K562 (cell line): ENCODE results near the gene TAL1. TPM values are rescaled to one million over a fixed set of nuclear protein-coding genes. Genes with fewer than 3 reads are reported as not detected.

Experiments
- CEBPG ChIP-seq, 3 experiments: fragments of 200-800 bp in 1 of 3; sonication (Bioruptor generic) in 1 of 3; sonication (generic) in 1 of 3; formaldehyde crosslinking in 1 of 3; IDR thresholded peaks in 2 of 3; conservative IDR thresholded peaks in 1 of 3; 2 replicates each; pipeline versions ENCODE4 v1.6.1 to v1.8.0; 2016 to 2022; ENCODE audit warnings: missing compliant biosample characterization in 2 of 3, missing genetic modification characterization in 2 of 3, mild to moderate bottlenecking in 1 of 3, missing genetic modification reagents in 1 of 3
- CHD1 ChIP-seq: fragments of 200-600 bp; sonication (generic); IDR thresholded peaks from one replicate; pipeline ENCODE4 v1.6.1; 2012; ENCODE audit warnings: mild to moderate bottlenecking, moderate library complexity, low read length, inconsistent platforms
- EP400 ChIP-seq: fragments of 450-650 bp; IDR thresholded peaks from 2 replicates; pipeline ENCODE4 v1.6.1; 2017; ENCODE audit warnings: antibody characterized with exemption, mild to moderate bottlenecking, moderate library complexity
- HDAC8 ChIP-seq: fragments of 450-650 bp; IDR thresholded peaks from 2 replicates; pipeline ENCODE4 v1.6.1; 2016; ENCODE audit warnings: mild to moderate bottlenecking, missing genetic modification characterization, moderate library complexity, missing compliant biosample characterization
- HNRNPK ChIP-seq: fragments of 200-400 bp; formaldehyde crosslinking; IDR thresholded peaks from one replicate; pipeline ENCODE4 v1.6.1; 2018; ENCODE audit warnings: mild to moderate bottlenecking, low read depth, low read length; ENCODE audit not compliant: poor library complexity, severe bottlenecking
- HNRNPL ChIP-seq: fragments of 200-400 bp; formaldehyde crosslinking; IDR thresholded peaks from 2 replicates; pipeline ENCODE4 v1.6.1; 2017; ENCODE audit warnings: low read depth, mild to moderate bottlenecking, low read length
- HNRNPLL ChIP-seq: fragments of 200-400 bp; formaldehyde crosslinking; IDR thresholded peaks from 2 replicates; pipeline ENCODE4 v1.6.1; 2017; ENCODE audit warnings: low read length, low read depth, mild to moderate bottlenecking; ENCODE audit not compliant: poor library complexity, severe bottlenecking
- KDM5B ChIP-seq: fragments of 200-600 bp; sonication (generic); IDR thresholded peaks from 2 replicates; pipeline ENCODE4 v1.6.1; 2012; ENCODE audit warnings: low read depth, mild to moderate bottlenecking, moderate library complexity, low read length, control low read depth, inconsistent platforms; ENCODE audit not compliant: insufficient replicate concordance
- MEF2D ChIP-seq: conservative IDR thresholded peaks from 2 replicates; pipeline ENCODE4 v1.6.1; 2016; ENCODE audit warnings: low read depth, missing genetic modification characterization, missing compliant biosample characterization
- MYC ChIP-seq, 2 experiments: fragments of 250-450 bp in 1 of 2; sonication (Bioruptor Pico) in 1 of 2; IDR thresholded peaks; 2 replicates each; pipeline versions ENCODE4 v1.5.1 to v1.6.1; 2012 to 2021; ENCODE audit warnings: low read depth in 2 of 2, borderline replicate concordance in 1 of 2, improper control_type of control experiment in 1 of 2, low read length in 1 of 2, mild to moderate bottlenecking in 1 of 2, moderate library complexity in 1 of 2
- NFIX ChIP-seq: fragments of 250-450 bp; sonication (Bioruptor Pico); IDR thresholded peaks from 2 replicates; pipeline ENCODE4 v1.4.0; 2020; ENCODE audit warnings: low read depth, mild to moderate bottlenecking, moderate library complexity
- OTX1 ChIP-seq: fragments of 450-650 bp; formaldehyde crosslinking; IDR thresholded peaks from 2 replicates; pipeline ENCODE4 v1.4.0; 2022; ENCODE audit warnings: mild to moderate bottlenecking
- SMAD2 ChIP-seq: fragments of 150-350 bp; IDR thresholded peaks from 2 replicates; pipeline ENCODE4 v1.6.1; 2014; ENCODE audit warnings: low read depth, mild to moderate bottlenecking, low read length
- ZNF197 ChIP-seq: fragments of 200-800 bp; sonication (Bioruptor generic); IDR thresholded peaks from 2 replicates; pipeline ENCODE4 v1.6.1; 2016; ENCODE audit warnings: low read depth, missing genetic modification characterization, missing compliant biosample characterization
- ZNF316 ChIP-seq: fragments of 450-650 bp; IDR thresholded peaks from 2 replicates; pipeline ENCODE4 v1.6.1; 2016
- ZNF57 ChIP-seq: fragments of 450-650 bp; formaldehyde crosslinking; IDR thresholded peaks from 2 replicates; pipeline ENCODE4 v1.4.0; 2020; ENCODE audit warnings: mild to moderate bottlenecking, moderate library complexity
- polyA plus RNA-seq, 8 experiments: library from polyadenylated mRNA; depleted of rRNA in 4 of 8; stranded (reverse) in 5 of 8; unstranded in 3 of 8; fragments of >200 nt; fragmentation: Nextera tagmentation in 2 of 8; fragmentation: Illumina TruSeq in 1 of 8; extraction: Ambion mirVana in 2 of 8; extraction: Trizol in 1 of 8; gene quantifications; 2 replicates each; pipeline versions ENCODE4 v1.2.1 to v1.2.3, GENCODE V29; 2011 to 2014; ENCODE audit warnings: inconsistent platforms in 1 of 8, missing spikeins in 1 of 8
- total RNA-seq, 7 experiments: library from RNA; depleted of rRNA in 6 of 7; stranded (reverse); fragments of >200 nt in 6 of 7; fragmentation: Illumina TruSeq in 2 of 7; extraction: Trizol in 2 of 7; gene quantifications; 2 replicates each; pipeline versions ENCODE4 v1.2.1 to v1.2.3, GENCODE V29; 2011 to 2021; ENCODE audit warnings: low replicate concordance in 1 of 7
- TF ChIP-seq, protein P1 (sequence below), 2 experiments: fragments of 450-650 bp in 1 of 2; sonication (generic) in 1 of 2; formaldehyde crosslinking in 1 of 2; IDR thresholded peaks in 1 of 2; conservative IDR thresholded peaks in 1 of 2; 2 replicates each; pipeline versions ENCODE4 v1.6.1 to v1.8.1; 2016 to 2023; ENCODE audit warnings: mild to moderate bottlenecking in 2 of 2, moderate library complexity in 2 of 2, inconsistent platforms in 1 of 2, missing genetic modification reagents in 1 of 2
- TF ChIP-seq, protein P2 (sequence below): fragments of 450-650 bp; formaldehyde crosslinking; IDR thresholded peaks from 2 replicates; pipeline ENCODE4 v1.4.0; 2022; ENCODE audit warnings: mild to moderate bottlenecking, moderate library complexity
- TF ChIP-seq, protein P3 (sequence below): fragments of 250-450 bp; sonication (Bioruptor Pico); IDR thresholded peaks from 2 replicates; pipeline ENCODE4 v1.5.0; 2020; ENCODE audit warnings: mild to moderate bottlenecking

TAL1 gene
- total and polyA plus RNA-seq, 9 of the 15 experiments (the other 6 are each of a cell fraction or from before 2014, with no cell fraction given), result 18.5 to 106 (median 59.7) TPM

DNA sequence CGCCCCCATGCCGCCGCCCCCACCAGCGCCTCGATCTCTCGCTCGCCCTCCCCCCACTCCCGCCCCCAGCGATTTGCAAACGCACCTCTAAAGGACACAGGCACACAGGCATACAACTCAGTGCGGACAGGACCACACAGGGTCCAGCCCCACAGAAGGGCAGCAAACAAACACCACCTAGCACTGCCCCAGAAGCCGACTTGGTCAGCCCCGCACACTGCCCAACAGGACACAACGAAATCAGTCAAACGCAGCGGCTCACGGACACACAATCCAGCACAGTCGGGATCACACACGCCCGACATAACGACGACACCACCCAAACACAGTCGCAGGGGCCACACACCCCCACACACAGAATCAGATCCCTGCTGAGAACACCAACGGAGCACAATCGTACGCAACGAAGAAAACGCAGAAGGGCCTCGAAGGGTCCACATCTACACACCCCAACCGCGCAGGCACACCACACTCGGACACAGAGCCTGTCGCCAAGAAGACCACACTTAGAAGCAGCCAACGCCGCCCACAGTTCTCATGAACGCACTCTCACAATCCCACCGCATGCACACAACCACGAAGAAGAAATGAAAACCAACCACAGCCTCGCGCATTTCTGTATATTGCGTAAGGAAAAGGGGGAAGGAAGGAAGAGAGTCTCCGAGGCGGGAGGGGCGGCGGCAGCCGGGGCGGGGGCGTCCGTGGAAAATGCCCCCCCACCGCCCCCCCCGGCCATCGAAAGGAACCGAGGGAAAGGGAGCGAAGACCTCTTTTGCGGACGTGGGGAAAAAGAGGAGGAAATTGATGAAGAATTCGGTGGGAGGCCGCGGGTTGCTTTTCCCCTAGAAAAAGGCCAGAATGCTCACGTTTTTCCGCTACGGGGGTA lies 481 bp downstream of the TAL1 start (continued):
- TF ChIP-seq, protein P1, sequence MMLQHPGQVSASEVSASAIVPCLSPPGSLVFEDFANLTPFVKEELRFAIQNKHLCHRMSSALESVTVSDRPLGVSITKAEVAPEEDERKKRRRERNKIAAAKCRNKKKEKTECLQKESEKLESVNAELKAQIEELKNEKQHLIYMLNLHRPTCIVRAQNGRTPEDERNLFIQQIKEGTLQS (IDR thresholded peaks at IDR 0.05), result peak; percentile 75
- TF ChIP-seq, protein P1 (CRISPR knock-in tag; conservative IDR thresholded peaks at IDR 0.05), result 0 out of 2 replicates have a peak, but pooled peaks have one; percentile 34
- TF ChIP-seq HNRNPLL (peak; percentile 93), HNRNPL (no peak), MEF2D (peak; percentile 69; the same call in 1 of the 2 replicates), HNRNPK (no peak), ZNF57 (CRISPR knock-in tag) (no peak), MYC (IDR thresholded peaks at IDR 0.05; ENCODE audit: low read depth, low read length) (peak; percentile 82; the same call in 1 of the 2 replicates), MYC (CRISPR knock-in tag; IDR thresholded peaks at IDR 0.05; ENCODE audit: borderline replicate concordance, low read depth) (peak; percentile 77; the same call in 1 of the 2 replicates), ZNF316 (peak; percentile 38; the same call in 1 of the 2 replicates), ZNF197 (CRISPR knock-in tag) (no peak; the same call in 1 of the 2 replicates), SMAD2 (no peak), CEBPG (CRISPR knock-in tag; IDR thresholded peaks at IDR 0.05) (peak; percentile 99), CEBPG (tag; conservative IDR thresholded peaks at IDR 0.05 in 1 of 2, IDR thresholded peaks at IDR 0.05 in 1 of 2) (peak; percentile 96 to 98), KDM5B (peak; percentile 81), HDAC8 (tag) (peak; percentile 56; the same call in 1 of the 2 replicates), OTX1 (CRISPR knock-in tag) (peak; percentile 58; the same call in 1 of the 2 replicates), CHD1 (peak; percentile 98), EP400 (peak; percentile 94), NFIX (CRISPR knock-in tag) (no peak)
- TF ChIP-seq, protein P2, sequence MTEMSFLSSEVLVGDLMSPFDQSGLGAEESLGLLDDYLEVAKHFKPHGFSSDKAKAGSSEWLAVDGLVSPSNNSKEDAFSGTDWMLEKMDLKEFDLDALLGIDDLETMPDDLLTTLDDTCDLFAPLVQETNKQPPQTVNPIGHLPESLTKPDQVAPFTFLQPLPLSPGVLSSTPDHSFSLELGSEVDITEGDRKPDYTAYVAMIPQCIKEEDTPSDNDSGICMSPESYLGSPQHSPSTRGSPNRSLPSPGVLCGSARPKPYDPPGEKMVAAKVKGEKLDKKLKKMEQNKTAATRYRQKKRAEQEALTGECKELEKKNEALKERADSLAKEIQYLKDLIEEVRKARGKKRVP (CRISPR knock-in tag), result peak; percentile 91
- TF ChIP-seq, protein P3, sequence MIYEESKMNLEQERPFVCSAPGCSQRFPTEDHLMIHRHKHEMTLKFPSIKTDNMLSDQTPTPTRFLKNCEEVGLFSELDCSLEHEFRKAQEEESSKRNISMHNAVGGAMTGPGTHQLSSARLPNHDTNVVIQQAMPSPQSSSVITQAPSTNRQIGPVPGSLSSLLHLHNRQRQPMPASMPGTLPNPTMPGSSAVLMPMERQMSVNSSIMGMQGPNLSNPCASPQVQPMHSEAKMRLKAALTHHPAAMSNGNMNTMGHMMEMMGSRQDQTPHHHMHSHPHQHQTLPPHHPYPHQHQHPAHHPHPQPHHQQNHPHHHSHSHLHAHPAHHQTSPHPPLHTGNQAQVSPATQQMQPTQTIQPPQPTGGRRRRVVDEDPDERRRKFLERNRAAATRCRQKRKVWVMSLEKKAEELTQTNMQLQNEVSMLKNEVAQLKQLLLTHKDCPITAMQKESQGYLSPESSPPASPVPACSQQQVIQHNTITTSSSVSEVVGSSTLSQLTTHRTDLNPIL, result no peak
